ENCODE data around the gene TPM1. TPM values are rescaled to one million over a fixed set of nuclear protein-coding genes. Genes with fewer than 3 reads are reported as not detected.

TPM1 gene
- total RNA-seq, 1 experiment from 2014 or later, result 828 TPM

- in situ Hi-C loops (cut with HindIII; ENCODE audit: low sequenced_read_pairs), result no loop called here
- DNase-seq (ENCODE audit: low spot score), result no peak
Observed at GRCh38 chr15:63110428-63111026, 68.0 kb downstream of the TPM1 start.

- DNase-seq (ENCODE audit: low spot score), result no peak
- in situ Hi-C loops (cut with HindIII; ENCODE audit: low sequenced_read_pairs), result no loop called here
Observed at GRCh38 chr15:63111481-63111880, 68.9 kb downstream of the TPM1 start.

- no peak for DNase-seq (ENCODE audit: low spot score)
- in situ Hi-C loops (cut with HindIII; ENCODE audit: low sequenced_read_pairs), result no loop called here
Observed at GRCh38 chr15:63112871-63113270, 70.3 kb downstream of the TPM1 start.

- in situ Hi-C loops (cut with HindIII; ENCODE audit: low sequenced_read_pairs), result no loop called here
- DNase-seq (ENCODE audit: low spot score), result no peak
Observed at GRCh38 chr15:63114465-63114864, 71.9 kb downstream of the TPM1 start.

Other genes starting within 250 kb of the TPM1 start
- gene LACTB, start 79.1 kb downstream of the TPM1 start, total RNA-seq (2014; rRNA removed; shearing (Covaris generic)), result 8.7 and 17.5 TPM in 2 replicates
- gene RPS27L, start 114.7 kb downstream of the TPM1 start, total RNA-seq (2014; rRNA removed; shearing (Covaris generic)), result 166 and 216 TPM in 2 replicates
- 6.3 and 7.8 TPM in 2 replicates for gene RAB8B, start 146.9 kb downstream of the TPM1 start, total RNA-seq (2014; rRNA removed; shearing (Covaris generic))
- 6.9 and 7.4 TPM in 2 replicates for gene APH1B, start 234.9 kb downstream of the TPM1 start, total RNA-seq (2014; rRNA removed; shearing (Covaris generic))